GOT3 (cell line): ENCODE results near the gene MANSC1.
A peak's percentile ranks its signal among the peaks of the same experiment; 100 is the strongest.

Source experiments
- DNase-seq: peaks from one replicate; lab custom pipeline; 2025; ENCODE audit warnings: mixed read lengths; lab: John Stamatoyannopoulos, UW

MANSC1 gene

DNA sequence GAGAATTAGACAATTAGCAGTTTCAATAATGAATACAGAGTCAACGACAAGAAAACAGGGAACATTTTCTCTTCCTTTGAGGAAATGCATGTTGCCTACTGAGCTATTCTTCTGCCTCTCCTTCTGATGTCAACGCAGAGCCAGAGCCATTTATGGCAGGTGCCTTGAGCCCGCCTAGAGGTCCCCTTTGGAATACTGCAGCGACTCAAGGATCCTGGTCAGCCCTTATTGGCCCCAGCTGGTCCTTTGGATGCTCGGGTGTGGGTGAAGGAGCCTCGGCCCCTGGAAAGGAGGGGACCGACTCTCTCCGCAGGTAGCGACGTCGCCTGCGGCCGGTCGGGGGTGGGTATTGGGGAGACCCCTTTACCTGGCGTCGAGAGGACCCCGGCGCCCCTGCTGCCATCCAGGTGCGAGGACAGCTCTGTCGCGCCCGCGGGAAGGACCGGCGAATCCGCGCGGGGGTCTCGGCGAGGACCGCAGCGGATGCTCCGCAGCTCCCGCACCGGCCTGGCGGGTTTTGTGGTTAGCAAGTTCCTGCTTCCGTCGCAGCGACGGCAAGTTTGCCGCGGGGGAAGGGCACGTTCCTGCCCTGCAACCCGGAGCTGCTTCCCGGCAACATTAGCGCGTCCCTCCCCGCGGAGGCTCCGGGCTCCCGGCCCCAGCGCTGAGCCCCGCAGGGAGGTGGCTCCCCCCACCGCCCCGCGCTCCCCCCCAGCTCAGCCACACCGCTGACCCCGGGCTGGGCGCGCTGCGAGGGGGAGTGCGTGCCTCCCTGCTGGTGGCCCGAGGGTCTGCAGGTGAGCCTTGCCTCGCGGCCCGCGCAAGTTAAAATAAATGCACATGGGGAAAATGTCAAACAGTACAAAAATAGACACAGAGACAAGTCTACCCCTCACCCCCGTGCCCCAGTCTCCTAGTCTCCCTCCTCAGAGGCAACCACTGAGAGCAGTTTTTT lies at the start of gene MANSC1:
Gene MANSC1 (minus strand): TSS at position 532 of the 955 bp plus-strand sequence. CDS start 6,928 bp downstream, outside the sequence.
- no peak for DNase-seq

DNA sequence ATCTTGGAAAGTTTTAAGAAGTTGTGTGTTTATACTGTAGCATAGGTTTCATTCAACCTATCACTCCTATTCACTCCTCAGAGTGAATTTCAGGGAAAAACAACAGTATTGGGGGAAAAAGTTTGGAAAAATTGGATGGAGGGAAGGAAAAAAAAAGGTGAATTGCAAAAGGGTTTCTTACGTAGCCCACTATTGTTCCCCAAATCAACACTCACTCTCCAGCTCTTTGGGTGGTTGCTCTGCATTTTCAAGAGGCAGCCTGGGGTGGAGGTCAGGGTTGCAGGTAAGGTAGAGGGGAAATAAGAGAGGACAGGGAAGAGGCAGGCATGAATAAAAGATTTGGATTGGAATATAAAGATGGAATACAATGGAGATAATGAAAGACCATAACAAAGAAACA lies 49.1 kb upstream of the MANSC1 start:
- no peak for DNase-seq

DNA sequence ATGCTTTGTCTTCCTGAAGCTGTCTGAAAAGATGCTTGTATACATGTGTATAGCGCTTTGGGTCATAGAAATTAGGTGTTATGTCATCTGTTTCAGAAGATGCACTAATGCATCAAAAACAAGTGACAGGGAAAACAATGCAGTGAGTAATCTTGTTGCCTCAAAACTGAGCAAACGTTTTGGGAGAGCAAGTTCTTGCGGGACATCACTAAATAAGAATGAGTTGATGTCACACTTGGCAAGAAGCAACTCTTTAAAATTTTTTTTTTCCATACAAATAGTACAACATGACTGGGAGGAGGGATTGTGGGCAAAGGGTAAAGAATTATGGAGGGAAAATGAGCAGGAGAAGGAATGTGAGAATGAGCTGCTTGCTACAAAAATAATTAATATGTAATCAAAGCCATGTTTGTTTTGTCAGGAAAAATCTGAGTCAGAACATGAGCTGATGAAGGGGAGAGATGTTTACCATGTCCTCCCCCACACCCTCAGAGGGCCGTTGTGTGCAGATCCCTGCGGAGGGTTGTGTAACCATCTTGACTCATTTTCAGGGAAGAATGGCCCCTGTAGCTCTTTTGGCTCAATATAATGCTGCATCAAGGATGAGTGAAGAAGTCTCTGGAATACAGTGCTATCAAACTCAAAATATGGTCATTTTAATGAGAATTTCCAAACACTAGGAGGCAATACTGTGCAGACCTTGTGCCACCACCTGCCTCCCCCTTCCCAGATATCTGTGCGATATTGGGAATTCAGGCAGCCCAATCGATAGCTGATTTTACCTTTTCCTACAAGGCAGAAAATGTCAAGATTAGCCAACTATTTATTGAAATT lies 48.2 kb upstream of the MANSC1 start:
- DNase-seq = peak; percentile 41

DNA sequence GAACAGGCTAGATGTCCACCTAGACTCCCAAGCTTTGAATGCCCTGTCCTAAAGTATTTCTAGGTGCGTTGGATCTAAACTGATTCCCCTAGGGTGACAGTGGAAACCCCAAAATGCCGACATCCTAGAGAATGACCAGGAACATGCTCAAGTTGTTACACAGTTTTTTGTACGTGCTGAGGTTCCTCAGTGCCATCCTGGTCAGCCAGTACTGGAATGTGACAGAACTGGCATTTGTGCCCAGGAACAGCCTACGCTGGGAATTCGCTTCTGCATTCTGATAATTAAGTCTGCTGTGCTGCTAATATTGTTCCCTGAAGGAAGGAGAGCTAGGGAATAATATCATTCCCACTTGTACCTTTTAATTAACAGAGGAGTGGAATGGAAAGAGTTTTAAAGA lies 47.1 kb upstream of the MANSC1 start:
- DNase-seq = no peak

DNA sequence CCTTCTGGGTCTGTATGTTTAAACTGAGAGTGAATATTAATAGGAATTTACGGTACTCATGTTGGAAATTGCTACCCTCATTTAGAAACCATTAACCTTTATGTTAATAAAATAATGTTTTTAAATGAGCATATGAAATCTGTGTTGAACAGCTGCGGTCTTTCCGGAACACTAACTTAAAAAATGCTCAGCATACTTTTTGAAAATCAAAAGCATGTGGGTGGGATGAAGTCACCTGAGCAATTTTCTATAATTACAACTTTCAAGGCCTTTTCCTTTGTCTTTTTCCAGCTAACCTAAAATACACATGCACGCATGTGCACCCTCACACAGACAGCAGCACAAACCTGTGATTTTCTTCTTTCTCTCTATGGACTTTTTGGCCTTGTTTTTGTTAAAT lies 46.7 kb upstream of the MANSC1 start:
- no peak for DNase-seq

DNA sequence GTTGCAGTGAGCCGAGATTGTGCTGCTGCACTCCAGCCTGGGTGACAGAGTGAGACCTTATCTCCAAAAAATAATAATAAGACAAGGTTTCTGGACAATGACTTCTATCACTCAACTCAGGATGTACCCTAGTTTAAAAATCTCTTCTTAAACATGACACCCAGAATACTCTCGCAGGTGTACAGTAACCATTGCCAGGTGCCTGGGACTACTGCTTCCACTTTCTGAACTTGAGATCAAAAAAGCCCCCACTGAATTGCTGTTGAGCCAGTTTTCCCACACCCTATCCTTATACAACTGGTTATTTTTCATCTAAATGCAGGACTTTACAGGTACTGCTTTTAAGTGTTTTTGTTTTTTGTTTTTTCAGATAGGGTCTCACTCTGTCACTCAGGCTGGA lies 43.1 kb upstream of the MANSC1 start:
- DNase-seq = no peak

DNA sequence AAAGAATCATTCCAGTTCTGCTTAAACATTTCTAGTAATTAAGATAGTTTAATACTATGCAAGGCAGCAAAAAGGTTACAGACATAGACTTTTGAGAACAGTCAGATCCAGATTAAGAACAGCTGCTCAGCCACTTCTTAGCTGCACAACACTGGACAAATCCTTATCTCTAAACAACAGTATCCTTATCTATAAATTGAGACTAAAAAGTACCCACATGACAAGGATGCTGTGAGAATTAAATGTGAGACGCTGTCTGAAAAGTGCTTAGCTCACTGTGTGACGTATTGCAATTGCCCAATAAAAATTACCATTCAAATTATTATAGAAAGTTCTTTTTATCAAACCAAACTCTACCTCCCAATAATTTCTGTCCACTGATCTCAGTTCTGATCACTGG lies 42.4 kb upstream of the MANSC1 start:
- DNase-seq = no peak

DNA sequence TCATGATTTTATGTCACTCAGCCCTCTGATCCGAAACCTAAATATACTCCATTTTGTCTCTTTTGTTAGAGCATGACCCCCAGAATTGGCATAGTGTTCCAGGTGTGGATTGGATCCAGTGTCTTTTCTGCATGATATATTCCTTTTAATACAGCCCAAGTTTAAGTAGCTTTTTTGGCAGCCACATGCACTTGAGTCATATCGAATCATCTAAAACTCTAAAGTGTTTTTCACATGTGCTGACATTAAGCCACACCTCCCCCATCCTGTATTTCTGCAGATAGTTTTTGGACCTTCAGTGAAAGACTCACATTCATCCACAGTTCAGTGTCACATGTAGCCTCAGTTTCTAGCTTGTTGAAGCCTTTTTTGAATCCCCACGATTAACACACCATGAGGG lies 37.5 kb upstream of the MANSC1 start:
- DNase-seq = no peak

DNA sequence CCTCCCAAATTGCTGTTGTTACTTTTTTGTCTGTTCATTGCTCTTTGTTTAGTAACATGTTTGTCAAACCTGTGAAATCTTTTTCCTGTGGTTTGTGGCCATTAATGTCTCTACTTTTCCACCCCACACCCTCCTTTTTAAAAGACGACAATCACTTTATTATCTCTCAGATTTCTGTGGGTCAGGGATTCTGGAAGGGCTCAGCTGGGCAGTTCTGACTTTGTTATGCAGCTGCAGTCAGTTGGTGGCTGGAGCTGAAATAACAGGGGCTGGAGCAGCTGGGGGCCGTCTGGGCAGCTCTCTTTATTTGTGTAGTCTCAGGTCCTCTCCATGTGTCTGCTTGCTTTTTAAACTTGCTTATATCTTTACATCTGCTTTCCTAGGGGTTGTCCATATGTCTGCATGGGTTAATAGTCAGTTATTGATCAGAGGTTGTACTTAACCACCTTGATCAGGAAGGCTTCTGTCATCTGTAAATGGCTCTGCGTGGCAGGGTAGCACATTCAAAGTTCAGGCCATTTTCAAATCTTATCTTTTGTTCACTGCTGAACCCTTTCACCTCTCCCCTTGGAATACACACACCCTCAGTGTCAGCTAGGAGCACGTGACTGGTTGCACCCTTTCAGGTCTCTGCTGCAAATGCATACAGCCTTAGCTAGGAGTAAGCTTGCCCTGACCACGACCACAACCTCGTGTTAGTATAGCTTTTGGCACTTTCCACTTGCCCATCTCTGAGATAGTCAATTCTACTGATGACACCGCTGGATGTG lies 34.7 kb upstream of the MANSC1 start:
- DNase-seq = no peak

DNA sequence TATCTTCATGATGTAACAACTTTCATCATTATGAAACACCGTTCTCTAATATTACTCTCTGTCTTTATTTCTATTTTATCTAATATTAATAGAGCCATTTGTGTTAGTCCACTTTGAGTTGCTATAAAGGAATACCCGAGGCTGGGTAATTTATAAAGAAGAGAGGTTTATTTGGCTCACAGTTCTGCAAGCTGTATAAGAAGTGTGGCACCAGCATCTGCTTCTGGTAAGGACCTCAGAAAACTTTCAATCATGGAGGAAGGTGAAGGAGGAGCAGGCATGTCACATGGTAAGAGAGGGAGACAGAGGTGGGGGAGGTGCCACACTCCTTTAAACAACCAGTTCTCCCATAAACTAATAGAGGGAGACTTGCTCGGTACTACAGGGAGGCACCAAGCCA lies 31.9 kb upstream of the MANSC1 start:
- no peak for DNase-seq

DNA sequence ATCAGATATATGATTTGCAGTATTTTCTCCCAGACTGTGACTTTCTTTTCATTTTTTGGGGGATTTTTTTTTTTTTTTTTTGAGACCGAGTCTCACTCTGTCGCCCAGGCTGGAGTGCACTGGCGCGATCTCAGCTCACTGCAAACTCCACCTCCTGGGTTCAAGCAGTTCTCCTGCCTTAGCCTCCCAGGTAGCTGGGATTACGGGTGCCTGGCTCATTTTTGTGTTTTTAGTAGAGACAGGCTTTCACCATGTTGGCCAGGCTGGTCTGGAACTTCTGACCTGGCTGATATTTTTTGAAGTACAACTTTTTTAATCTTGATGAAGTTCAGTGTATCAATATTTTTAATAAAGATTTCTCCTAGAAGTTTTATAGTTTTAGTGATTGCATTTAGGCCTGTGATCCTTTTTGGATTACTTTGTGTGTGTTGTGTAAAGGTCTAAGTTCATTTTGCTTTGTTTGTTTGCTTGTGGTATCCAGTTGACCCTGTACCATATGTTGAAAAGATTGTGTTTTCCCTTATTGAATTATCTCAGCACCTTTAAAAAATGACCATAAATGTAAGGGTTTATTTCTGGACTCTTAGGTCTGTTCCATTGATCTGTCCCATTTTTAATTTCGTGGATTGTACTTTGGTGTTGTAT lies 31.0 kb upstream of the MANSC1 start:
- DNase-seq = no peak

DNA sequence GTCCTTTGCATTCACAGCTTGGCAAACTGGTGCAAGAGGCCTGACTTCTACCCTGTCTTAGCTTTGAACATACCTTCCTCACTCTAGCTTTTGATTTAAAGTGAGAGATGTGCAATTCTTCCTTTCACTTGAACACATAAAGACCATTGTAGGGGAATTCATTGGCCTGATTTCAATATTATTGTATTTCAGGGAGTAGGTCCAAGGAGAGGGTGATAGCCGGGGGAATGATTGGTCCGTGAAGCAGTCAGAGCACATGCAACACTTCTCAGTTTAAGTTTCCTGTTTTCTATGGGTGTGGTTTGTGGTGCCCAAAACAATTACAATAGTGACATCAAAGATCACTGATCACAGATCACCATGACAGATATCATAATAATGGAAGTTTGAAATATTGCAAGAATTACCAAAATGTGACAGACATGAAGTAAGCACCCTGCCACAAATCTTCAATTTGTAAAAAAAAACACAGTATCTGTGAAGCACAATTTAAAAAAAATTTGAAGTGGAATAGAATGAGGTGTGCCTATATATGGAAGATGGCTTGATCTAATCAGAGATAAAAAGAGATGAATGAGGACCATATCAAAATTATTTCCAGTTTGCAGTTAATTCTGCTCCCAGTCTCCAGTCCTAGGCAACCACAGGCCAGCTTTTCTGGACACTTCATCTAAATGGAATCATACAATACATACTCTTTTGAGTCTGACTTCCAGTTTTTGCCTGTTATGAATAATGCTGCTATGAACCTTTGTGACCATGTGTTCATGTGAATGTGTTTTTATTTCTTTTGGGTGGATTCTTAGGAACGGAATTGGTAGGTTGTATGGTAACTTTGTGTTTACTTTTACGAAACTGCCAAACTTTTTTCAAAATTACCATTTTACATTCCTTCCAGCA lies 30.0 kb upstream of the MANSC1 start:
- no peak for DNase-seq

DNA sequence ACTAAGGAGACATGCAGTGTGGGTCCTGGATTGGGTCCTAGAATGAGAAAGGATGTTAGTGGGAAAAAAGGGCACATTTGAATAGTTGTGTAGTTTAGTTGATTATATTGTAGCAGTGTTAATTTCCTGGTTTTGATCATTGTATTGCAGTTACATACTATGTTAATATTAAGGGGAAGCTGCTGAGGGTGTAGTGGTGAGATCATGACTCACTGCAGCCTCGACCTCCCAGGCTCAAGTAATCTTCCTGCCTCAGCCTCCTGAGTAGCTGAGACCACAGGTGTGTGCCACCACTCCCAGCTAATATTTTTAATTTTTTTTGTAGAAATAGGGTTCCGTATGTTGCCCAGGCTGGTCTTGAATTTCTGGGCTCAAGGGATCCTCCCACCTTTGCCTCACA lies 28.6 kb upstream of the MANSC1 start:
- DNase-seq = no peak

DNA sequence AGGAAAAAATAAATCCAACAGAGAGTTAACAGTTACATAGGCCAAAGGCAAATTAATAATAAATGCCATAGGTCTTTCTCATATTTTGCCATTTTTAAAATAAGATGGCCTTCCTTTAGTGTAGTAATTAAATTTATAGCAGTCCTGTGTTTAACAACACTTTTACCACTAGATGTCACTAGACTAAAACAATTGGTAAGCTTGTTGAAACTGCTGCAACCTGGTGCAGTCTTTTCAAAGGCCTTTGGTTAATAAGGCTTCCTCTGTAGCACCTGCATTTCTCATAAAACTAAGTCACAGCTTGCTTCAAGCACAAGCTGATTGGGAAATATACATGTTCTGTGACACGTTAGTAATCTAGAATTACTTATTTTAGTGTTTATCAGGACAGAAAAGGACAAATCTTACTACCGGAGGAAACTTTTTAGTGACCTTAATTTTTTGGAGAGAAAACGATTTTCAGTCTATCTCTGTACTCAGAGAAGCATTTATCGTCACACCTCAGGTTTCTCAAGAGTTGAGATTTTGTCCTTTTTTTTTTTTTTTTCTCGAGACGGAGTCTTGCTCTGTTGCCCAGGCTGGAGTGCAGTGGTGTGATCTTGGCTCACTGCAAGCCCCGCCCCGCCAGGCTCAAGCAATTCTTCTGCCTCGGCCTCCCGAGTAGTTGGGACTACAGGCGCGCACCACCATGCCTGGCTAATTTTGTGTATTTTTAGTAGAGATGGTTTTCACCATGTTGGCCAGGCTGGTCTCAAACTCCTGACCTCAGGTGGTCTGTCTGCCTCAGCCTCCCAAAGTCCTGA lies 26.8 kb upstream of the MANSC1 start:
- no peak for DNase-seq

DNA sequence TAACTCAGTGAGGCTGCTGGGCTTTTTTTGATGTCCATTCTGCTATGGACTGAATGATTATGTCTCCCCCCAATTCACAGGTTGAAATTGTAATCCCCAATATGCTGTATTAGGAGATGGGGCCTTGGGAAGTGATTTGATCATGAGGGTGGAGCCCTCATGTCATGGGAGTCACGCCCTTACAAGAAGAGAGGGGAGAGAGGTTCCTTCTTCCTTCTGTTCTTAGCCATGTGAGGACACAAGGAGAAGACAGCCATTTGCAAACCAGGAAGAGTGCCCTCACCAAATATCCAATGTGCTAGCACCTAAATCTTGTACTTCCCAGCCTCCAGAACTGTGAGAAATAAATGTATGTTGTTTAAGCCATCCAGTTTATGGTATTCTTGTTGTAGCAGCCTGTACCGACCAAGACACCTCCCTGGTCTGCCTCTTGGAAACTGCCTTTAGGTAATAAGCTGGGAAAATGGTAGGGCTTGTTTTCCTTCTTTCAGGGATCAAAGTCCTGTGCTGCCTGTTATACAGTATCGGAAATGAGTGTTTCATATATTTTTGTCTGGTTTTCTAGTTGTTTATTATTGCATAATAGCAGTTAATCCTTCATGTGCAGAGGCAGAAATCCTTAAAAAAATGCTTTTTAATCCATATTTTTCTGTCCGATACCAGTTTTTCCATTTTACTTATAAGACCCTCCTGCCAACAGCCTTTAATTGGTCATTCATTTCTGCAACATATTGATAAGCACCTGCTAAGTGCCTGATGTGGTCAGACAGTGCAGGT lies 23.1 kb upstream of the MANSC1 start:
- DNase-seq = no peak

DNA sequence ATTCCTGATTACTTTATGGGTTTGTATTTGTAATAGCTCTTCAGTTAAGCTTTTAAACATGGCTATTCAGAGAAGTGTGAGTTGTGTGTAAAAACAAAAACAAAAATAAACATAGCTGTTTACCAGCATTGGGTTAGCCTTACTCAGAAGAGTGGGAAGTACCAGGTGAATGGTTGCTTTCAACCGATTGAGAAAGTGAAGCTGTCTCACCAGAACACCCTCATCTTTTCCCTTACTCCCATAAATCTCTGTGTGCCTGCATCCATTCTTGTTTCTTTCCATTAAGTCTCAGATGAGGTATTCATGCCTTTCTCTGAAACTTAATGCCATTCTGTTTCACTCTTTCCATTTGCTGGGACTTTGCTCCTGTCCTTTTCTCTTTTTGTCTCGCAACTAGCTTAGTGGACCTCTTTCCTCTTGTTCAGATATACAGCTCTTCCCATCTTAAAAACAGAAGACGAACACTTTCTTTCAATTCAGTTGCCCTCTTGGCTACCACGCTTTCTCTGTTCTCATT lies 17.5 kb upstream of the MANSC1 start:
- no peak for DNase-seq

DNA sequence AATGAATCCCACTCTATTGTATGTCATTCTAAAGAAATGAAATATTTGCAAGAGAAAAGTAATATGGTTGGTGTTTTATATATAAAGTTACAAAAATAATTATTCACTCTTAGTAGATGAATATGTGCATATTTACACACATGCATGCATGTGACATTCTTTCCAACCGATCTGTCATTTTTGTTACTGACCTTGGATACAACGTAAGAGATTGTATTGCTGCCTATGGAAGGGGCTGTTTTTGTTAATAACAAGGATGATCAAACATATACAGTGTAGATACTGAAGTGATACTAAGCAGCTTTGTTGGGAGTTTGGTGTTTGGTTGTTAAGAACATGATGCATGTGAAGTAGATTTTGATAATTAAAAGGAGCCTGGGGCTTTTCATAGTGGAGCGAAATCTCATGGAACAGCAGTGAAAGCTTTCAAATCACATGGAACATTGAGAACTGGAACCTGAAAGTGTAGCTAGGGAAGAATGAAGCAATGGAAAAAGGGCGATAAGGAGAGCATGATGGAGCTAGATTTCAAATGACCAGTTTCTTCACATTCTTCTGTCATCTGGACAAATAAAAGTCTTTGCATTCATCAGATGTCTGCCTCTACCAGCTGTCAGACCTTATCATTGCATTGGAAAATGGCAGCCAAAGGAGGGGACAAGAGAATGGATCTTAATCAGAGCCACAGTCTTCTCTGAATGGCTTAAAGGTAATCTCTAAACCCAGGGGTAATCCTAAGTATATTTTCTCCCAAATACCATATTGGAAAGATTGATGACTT lies 16.8 kb upstream of the MANSC1 start:
- DNase-seq = no peak

DNA sequence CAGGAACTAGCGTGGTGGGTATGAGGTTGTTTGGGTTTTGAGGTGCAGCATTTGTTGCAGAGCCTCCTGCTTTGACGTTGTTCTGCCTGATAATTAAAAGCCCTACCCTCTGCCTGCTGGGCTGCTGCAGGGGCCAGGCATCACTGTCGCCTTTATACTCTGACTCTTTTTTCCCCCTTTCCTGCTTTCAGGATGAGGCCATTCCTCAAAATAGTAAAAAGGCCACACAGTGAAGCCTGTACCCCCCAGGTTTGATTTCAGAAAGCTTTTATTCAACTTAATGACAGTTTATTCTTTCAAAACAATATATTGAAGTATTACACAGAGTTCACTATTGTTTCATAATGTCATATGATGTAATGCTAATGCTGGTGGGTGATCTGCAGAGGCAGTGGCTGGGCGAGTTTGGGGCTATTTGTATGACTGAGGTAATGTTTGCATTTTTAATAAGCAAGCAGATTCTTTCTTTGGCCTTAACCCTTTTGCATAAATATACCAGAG lies 15.9 kb upstream of the MANSC1 start:
- DNase-seq = no peak
